Cerebellar cortex (tissue), 1 donor: Measurements from ENCODE around the gene UBE2D3.
"Not testable (repeated sequence)": the region's sequence is repeated elsewhere in the genome, so short reads cannot be mapped to it uniquely, and the experiment has no call there.

Source experiments
- DNase-seq: peaks from one replicate; pipeline ENCODE4 v3.0.0-alpha.2; 2015; ENCODE audit warnings: low spot score

The UBE2D3 gene

GRCh38 chr4:102826890-102827673 is at the start of gene UBE2D3:
Gene UBE2D3, minus strand, starts transcription at chr4:102827551. Its CDS starts 1,043 bp downstream, at chr4:102826508.
- peak; percentile 81 for DNase-seq

- no peak for DNase-seq
Observed at GRCh38 chr4:102871772-102872171, 44.4 kb upstream of the UBE2D3 start.

- no peak for DNase-seq
Observed at GRCh38 chr4:102869569-102870197, 42.3 kb upstream of the UBE2D3 start.

- peak; percentile 93 for DNase-seq
Observed at GRCh38 chr4:102868781-102869568, 41.6 kb upstream of the UBE2D3 start, which contains the start of gene CISD2. Gene CISD2, plus strand, starts transcription at chr4:102868992. Its CDS starts 93 bp downstream, at chr4:102869085.

- DNase-seq = no peak
Observed at GRCh38 chr4:102868153-102868780, 40.9 kb upstream of the UBE2D3 start.

GRCh38 chr4:102867278-102868152 is 40.2 kb upstream of the UBE2D3 start:
- DNase-seq = no peak

- DNase-seq = not testable (repeated sequence)
Observed at GRCh38 chr4:102865327-102865726, 38.0 kb upstream of the UBE2D3 start.

GRCh38 chr4:102862747-102863146 is 35.4 kb upstream of the UBE2D3 start:
- DNase-seq = no peak

- no peak for DNase-seq
Observed at GRCh38 chr4:102862016-102862415, 34.7 kb upstream of the UBE2D3 start.

- no peak for DNase-seq
Observed at GRCh38 chr4:102860611-102861324, 33.4 kb upstream of the UBE2D3 start.

GRCh38 chr4:102858828-102859464 is 31.6 kb upstream of the UBE2D3 start:
- DNase-seq = no peak

- DNase-seq = no peak
Observed at GRCh38 chr4:102850370-102850769, 23.0 kb upstream of the UBE2D3 start.

GRCh38 chr4:102849579-102850104 is 22.3 kb upstream of the UBE2D3 start:
- DNase-seq = no peak

GRCh38 chr4:102847687-102848086 is 20.3 kb upstream of the UBE2D3 start:
- no peak for DNase-seq

GRCh38 chr4:102843938-102844337 is 16.6 kb upstream of the UBE2D3 start:
- no peak for DNase-seq

- DNase-seq = no peak
Observed at GRCh38 chr4:102843273-102843672, 15.9 kb upstream of the UBE2D3 start.

GRCh38 chr4:102842367-102842766 is 15.0 kb upstream of the UBE2D3 start:
- no peak for DNase-seq

- DNase-seq = no peak
Observed at GRCh38 chr4:102836596-102836995, 9.2 kb upstream of the UBE2D3 start.

- DNase-seq = no peak
Observed at GRCh38 chr4:102832667-102833066, 5.3 kb upstream of the UBE2D3 start.

GRCh38 chr4:102832105-102832504 is 4.8 kb upstream of the UBE2D3 start:
- DNase-seq = no peak
